Caki2 (cell line): ENCODE measurements around the gene STRN3. TPM values are rescaled to one million over a fixed set of nuclear protein-coding genes. Genes with fewer than 3 reads are reported as not detected.
"Not testable (repeated sequence)": the region's sequence is repeated elsewhere in the genome, so short reads cannot be mapped to it uniquely, and the experiment has no call there.

ENCODE experiments used
- DNase-seq: peaks from one replicate; pipeline ENCODE4 v3.0.0-alpha.2; 2015; ENCODE audit warnings: low read depth
- in situ Hi-C: cut with HindIII; loops from 2 replicates; pipeline ENCODE4 v1.10.0; 2016; ENCODE audit warnings: low sequenced_read_pairs, low pct_unique_long_range_greater_than_20kb, mixed read lengths
- total RNA-seq: library from RNA; depleted of rRNA; stranded (reverse); fragments of >200 nt; shearing (Covaris generic); gene quantifications from 2 replicates; pipeline ENCODE4 v1.2.3, GENCODE V29; 2014; ENCODE audit warnings: low replicate concordance

STRN3 gene
- total RNA-seq, 1 experiment from 2014 or later: 42.6 TPM

DNA sequence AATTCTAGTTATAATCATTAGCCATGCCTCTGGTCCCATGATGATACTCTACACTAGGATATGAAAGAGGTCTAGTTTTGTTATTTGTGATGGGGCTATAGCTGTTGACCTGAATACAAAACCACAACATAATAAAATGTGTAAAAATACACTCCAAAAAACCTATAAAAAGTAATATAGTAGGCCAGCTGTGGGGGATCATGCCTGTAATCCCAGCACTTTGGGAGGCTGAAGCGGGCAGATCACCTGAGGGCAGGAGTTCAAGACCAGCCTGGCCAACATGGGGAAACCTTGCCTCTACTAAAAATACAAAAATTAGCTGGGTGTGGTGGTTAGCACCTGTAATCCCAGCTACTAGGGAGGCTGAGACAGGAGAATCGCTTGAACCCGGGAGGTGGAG is 129.1 kb downstream of the STRN3 start:
- in situ Hi-C loops, DNase-seq: not testable (repeated sequence)

- in situ Hi-C loops: no loop called here
- DNase-seq: no peak
Measured at GRCh38 chr14:30896435-30896834, 129.7 kb downstream of the STRN3 start.

GRCh38 chr14:30894923-30895515 is 131.2 kb downstream of the STRN3 start:
- DNase-seq: no peak
- in situ Hi-C loops: no loop called here

- in situ Hi-C loops: no loop called here
- no peak for DNase-seq
Measured at GRCh38 chr14:30893819-30894218, 132.4 kb downstream of the STRN3 start.

- DNase-seq: no peak
- in situ Hi-C loops: no loop called here
Measured at GRCh38 chr14:30889244-30889594, 137.0 kb downstream of the STRN3 start.

DNA sequence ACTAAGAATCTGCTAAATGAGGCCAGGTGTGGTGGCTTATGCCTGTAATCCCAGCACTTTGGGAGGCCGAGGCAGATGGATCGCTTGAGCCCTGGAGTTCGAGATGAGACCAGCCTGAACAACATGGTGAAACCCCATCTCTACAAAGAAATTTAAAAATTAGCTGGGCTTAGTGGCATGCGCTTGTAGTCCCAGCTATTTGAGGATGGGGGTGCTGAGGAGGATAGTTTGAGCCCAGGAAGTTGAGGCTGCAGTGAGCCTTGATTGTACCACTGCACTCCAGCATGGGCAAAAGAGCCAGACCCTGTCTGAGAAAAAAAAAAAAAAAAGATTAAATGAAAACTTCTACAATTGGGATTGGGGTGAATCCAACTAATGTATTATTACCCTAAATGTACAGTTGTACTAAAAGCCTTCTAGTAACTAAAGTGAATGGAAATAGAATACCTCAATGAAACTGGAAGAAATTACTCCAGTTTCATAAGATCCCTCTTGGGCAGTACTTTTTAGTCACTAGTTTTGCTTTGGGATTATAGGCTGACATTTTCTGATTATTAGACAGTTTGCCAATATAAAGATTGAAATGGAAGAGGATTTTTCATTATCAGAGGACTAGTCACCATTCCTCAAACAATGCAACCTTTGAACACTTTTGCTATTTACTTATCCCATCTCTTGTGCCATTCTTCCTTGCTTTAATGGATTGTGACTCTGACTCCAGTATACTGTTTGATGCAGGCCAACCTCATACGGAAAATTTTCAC is 137.5 kb downstream of the STRN3 start:
- no peak for DNase-seq
- in situ Hi-C loops: no loop called here

DNA sequence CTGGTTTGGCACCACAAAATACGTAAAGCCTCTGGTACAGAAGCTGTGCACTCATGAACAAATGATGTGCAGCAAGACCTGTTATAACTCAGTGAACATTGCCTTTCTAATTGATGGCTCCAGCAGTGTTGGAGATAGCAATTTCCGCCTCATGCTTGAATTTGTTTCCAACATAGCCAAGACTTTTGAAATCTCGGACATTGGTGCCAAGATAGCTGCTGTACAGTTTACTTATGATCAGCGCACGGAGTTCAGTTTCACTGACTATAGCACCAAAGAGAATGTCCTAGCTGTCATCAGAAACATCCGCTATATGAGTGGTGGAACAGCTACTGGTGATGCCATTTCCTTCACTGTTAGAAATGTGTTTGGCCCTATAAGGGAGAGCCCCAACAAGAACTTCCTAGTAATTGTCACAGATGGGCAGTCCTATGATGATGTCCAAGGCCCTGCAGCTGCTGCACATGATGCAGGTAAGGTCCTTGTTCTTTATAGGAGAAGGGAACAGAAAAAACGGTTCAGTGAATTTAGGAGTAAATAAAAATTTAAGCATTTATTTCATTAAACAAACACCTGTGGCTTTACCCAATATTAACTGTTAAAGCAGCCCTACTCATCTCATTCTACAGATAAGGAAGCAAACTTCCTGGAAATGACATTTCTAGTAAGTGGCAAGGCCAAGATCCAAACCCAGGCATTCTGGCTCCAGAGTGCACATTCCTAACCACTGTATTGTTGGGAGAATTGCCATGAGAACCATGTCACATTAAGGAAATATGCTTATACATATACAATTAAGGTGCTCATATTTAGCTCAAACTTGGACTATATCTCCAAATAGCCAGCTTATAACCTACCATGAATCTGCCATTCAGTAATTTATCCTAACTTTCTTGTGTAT is 140.1 kb downstream of the STRN3 start:
- in situ Hi-C loops: no loop called here
- DNase-seq: no peak

- in situ Hi-C loops: no loop called here
- no peak for DNase-seq
Measured at GRCh38 chr14:30884901-30885300, 141.3 kb downstream of the STRN3 start.

DNA sequence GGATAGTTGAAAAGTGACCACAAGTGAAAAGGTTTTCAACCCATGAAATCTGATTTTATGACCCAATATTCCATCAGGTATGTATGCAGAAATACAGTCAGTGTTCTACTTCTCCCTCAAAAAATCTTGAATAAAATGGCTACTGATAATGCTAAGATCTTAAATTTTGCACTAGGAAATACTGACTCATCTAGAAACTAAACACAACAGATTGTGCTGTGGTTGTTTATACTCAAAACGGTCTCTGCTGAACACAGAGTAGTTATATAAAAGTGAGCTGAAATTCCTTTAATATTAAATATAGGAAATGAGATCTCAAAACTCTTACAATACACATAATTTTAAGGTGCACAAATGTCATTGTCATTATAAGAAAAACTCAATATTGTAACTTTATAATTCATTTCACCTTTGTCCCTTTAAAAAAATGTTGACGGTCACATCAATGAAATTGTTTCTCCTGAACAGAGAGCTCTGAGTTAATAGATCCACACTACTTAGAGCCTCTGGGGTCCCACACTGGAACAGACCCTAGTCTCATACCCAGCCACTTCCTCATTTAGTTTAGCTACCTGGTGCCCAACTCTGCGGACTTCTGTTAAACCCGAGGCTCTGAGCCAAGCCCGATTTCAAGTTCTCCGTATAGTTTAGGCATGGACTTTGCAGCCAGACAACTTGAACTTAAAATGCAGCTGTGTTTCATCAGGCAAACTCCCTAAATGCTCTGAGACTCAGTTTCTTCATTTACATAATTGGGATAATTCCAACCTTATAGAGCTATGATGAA is 142.5 kb downstream of the STRN3 start:
- no peak for DNase-seq
- in situ Hi-C loops: no loop called here

- DNase-seq: no peak
- in situ Hi-C loops: no loop called here
Measured at GRCh38 chr14:30882431-30882830, 143.7 kb downstream of the STRN3 start.

GRCh38 chr14:30876692-30877091 is 149.5 kb downstream of the STRN3 start:
- in situ Hi-C loops: no loop called here
- DNase-seq: no peak

- in situ Hi-C loops: no loop called here
- DNase-seq: no peak
Measured at GRCh38 chr14:30875788-30876053, 150.5 kb downstream of the STRN3 start.

GRCh38 chr14:30874999-30875787 is 151.0 kb downstream of the STRN3 start:
- DNase-seq: no peak
- in situ Hi-C loops: no loop called here

DNA sequence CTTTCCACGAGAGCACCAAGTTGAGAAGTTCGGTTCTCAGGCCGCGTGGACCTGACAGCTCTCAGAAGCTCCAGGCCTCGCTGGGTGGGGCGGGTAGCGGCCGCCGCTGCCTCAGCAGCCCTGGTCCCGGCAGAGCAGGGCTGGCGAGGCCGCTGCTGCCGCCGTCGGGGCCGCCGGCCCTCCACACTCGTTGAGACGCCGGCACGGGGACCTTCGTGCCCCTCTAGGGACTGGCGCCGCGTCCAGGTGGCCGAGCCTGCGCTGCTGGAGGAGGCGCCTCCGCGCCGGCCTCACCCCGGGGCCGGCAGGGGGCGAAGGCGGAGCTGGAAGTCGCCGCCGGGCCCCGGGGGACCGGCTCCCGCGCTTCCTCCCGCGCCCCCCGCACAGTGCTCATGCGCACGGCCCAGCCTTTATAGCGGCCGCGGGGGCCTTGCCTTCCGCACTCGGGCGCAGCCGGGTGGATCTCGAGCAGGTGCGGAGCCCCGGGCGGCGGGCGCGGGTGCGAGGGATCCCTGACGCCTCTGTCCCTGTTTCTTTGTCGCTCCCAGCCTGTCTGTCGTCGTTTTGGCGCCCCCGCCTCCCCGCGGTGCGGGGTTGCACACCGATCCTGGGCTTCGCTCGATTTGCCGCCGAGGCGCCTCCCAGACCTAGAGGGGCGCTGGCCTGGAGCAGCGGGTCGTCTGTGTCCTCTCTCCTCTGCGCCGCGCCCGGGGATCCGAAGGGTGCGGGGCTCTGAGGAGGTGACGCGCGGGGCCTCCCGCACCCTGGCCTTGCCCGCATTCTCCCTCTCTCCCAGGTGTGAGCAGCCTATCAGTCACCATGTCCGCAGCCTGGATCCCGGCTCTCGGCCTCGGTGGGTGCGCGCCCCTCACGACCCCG is 151.8 kb downstream of the STRN3 start, which contains the start of gene COCH:
Gene COCH, plus strand, starts transcription at position 440 of the 879 bp plus-strand sequence. Its CDS starts 380 bp downstream, at position 820.
- in situ Hi-C loops: no loop called here
- DNase-seq: peak; percentile 32

DNA sequence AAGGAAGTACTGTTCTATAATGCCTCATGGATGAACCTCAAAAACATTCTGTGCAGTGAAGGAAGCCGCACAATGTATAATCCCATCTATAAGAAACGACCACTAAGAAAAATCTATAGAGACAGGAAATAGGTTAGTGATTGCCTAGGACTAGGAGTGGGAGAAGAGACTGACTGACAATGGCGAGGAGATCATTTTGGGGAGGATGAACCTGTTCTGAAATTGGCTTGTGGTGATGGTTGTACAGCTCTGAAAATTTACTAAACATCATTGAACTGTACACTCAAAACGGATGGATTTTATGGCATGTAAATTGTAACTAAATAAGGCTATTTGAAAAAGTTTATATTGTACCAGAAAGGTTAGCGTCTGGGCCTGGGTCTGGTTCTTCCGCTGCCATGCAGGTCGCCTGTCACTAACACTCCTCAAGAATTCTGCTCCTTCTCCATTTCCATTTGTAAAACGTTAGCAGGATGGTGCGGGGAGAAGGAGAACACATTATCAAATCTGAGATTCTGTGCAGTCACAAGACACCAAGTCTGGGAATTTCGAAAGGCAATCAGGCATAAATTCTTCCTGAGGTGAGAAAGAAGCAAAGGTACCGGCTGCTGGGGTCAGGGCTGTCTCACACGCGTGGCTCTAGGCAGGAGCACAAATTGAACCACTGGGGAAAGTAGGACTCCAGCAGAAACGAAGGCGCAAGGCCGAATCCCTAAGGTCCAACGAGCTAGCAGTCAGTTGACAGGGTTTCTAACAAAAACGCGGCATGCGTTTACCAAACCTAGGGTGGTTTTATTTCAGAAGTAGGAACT is 152.7 kb downstream of the STRN3 start:
- in situ Hi-C loops: no loop called here
- DNase-seq: no peak

GRCh38 chr14:30872602-30873001 is 153.6 kb downstream of the STRN3 start:
- in situ Hi-C loops: no loop called here
- no peak for DNase-seq
